Measurements from ENCODE around the gene PPFIA4. TPM values are rescaled to one million over a fixed set of nuclear protein-coding genes. Genes with fewer than 3 reads are reported as not detected.

The PPFIA4 gene
- total RNA-seq, 1 experiment from 2014 or later = 0.08 TPM

DNA sequence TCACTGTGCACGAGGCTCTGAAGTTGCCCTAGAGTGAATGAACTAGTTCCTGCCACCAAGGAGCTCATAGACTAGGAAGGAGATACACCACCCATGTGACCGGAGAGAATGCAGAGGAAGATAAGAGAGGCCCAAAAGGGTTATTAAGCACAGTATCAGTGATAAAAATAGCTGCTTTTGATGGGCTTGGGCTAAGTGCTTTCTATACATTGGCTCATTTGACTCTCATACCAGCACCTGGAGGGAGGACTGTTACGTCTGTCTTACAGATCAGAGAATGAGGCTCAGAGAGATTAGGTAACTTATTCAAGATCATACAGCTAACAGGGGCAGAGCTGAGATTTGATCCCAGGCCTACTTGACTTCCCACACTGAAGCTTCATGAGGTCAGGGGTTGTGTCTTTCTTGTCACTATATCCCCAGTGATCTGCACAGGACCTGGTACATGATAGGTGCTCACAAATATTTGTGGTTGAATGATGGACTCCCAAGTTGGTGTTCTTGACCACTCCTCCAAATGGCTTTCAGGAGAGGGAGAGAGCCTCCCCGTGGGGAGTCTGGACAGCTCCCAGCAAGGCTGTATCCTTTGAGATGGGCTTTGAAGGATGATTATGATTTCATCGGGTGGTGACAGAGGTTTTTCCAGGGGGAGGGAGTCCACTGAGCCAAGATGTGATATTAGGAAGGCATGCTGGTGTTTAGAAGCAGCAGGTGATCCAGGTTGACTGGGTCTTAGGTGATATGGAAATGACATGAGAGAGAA, 14.4 kb downstream of the PPFIA4 start:
- DNase-seq (ENCODE audit: low spot score) = no peak

DNA sequence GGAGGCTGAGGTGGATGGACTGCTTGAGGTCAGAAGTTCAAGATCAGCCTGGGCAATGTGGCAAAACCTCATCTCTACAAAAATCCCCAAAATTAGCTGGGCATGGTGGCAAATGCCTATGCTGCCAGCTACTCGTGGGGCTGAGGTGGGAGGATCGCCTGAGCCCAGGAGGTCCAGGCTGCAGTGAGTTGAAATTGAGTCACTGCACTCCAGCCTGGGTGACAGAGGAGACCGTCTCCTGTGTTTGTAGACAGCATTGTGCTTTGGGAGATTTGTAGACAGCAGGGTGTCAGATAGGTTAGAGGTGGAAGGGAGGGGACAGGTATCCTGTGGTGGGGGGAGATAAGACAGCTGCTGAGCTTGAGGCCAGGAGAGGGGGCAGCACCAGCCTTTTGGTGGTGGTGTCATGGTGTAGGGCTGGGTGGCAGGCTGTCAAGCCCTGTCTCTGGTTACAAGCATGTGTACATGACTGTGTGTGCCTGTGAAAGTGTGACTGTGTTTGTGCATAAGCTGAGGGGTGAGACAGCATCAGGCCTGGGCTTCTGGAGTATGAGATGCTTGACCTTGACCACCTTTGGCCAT, 15.2 kb downstream of the PPFIA4 start:
- DNase-seq (ENCODE audit: low spot score) = no peak

DNA sequence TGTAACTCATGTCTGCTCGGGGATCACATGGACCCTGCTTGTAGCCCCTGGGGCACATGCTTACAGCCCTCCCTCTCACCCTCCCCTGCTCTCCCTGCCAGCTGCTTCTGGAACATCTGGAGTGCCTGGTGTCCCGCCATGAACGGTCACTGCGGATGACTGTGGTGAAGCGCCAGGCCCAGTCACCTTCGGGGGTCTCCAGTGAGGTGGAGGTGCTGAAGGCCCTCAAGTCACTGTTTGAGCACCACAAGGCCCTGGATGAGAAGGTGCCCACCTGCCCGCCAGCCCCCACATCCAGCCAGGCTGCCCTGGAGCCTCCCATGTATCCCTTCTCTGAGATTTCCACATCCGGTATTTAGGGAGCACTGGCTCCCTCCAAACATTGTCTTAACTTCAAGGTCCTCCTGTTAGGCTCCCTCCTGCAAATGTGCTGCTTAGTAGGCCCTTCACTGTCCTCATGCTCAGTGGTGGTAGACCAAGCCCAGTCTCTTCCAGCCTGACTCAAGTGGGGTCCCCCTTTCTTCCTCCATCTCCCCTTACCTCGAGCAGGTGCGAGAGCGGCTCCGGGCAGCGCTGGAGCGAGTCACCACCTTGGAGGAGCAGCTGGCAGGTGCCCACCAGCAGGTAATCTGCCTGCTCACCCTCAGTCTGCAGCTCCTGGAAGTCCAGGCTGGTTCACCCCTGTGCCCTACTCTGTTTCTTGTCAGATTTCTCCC, 17.7 kb downstream of the PPFIA4 start:
- no peak for DNase-seq (ENCODE audit: low spot score)

DNA sequence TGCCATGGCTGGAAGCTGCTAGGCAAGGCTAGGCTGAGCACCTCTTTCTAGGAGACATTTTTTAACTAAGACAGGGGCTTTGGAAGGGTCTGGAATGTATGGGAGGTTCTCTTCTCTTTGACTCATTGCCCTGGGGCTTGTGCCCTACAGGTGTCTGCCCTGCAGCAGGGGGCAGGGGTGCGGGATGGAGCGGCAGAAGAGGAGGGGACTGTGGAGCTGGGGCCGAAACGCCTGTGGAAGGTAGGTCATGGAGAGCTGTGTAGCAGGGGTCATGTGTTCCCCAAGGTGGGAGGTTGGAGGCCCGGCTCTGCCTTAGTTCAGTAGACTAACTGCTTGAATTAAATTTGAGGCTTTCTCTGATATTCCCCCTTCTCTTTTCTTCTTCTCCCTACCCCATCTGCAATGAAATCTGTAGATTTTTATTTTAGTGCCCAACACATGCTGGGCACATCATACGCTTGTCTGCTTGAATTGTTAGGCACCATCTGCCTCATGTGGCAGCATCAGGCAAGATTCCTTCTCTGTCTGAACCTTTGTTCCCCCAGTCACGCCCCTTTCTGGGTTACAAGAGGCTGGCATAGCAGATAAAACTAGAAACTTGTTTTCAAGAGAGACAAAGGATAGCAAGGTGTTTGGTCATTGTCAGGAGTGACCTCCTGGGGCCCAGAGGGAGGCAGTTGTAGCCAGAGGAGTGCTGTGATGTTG, 18.4 kb downstream of the PPFIA4 start:
- no peak for DNase-seq (ENCODE audit: low spot score)

DNA sequence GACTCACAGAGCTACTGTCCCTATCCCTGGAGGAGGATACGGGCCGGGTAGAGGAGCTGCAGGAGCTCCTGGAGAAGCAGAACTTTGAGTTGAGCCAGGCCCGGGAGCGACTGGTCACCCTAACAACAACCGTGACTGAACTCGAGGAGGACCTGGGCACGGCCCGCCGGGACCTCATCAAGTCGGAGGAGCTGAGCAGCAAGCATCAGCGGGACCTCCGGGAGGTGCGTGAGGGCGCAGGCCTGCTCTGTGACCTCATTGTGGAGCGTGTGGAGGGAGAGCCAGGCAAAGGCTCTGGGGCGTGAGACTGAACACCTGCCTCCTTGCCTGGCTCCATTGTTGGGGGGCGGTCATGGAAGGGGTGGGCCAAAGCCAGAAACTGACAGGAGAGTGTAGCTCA, 19.0 kb downstream of the PPFIA4 start:
- DNase-seq (ENCODE audit: low spot score) = no peak

DNA sequence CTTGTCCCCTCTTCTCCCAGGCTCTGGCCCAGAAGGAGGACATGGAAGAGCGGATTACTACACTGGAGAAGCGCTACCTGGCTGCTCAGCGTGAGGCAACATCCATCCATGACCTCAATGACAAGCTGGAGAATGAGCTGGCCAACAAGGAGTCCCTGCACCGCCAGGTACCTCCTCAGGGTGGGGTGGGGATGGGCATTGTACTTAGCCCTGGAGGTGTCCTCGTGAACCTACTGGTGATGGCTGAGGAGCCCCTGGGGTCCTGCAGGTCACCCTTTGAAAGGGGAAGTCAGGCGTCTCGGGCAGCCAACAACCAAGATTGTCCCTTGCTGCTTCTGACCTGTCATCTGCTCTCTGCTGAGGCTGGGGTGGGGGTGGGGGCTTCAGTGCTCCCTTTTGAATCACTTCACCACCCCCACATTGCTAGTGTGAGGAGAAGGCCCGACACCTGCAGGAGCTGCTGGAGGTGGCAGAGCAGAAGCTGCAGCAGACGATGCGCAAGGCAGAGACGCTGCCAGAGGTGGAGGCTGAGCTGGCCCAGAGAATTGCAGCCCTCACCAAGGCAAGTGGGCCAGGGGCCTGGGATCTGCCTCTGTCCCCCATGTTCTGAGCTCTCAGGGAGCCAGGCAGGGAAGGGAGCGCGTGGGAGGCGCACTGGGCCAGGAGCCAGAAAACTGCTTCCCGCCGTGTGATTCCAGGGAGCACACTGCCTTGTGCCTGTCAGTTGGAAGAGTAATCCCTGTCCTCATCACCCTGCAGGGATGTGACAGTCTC, 19.7 kb downstream of the PPFIA4 start:
- no peak for DNase-seq (ENCODE audit: low spot score)

DNA sequence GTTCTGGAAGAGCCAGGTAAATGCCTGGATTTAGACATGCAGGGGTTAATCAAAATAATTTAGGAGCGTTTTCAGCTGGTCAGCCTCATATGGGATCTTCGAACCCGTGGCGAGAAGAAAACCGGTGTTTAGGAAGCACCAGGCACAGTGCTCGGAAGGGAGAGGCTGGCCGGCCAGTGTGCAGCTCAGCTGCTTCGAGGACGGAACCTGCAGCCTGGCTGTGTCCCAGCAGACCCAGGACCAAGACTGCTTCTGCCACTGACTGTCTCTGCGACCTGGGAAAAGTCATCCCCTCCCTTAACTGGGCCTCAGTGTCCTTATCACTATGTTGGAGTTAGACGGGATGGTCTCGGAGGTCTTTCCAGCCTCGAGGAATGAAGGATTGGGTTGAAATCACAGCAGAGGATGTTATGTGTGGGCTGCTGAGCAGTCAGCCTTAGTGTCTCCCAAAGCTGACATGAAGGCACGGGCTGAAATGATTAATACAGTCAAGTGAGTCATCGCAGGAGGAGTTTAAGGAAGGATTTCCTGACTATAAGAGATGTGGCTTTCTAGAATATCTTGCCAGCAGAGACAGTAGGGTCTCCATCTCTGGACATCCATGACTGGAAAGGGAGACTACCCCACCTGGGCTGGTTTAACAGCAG, 20.8 kb downstream of the PPFIA4 start:
- no peak for DNase-seq (ENCODE audit: low spot score)

DNA sequence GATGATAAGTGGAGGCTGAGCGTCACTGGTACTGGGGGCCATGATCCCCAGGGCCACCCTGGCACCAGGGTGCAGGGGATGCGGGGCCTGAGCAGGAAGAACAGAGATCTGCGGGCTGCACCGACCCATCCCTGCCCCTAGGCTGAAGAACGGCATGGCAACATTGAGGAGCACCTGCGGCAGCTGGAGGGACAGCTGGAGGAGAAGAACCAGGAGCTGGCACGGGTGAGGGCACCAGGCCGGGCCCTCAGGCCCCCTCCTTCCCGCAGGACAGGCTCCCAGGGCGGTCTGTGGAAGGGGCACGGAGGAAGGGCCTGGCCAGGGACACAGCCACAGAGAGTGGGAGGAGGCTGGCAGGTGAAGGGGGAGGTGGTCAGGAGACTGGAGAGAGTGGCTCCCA, 21.8 kb downstream of the PPFIA4 start:
- DNase-seq (ENCODE audit: low spot score) = no peak

DNA sequence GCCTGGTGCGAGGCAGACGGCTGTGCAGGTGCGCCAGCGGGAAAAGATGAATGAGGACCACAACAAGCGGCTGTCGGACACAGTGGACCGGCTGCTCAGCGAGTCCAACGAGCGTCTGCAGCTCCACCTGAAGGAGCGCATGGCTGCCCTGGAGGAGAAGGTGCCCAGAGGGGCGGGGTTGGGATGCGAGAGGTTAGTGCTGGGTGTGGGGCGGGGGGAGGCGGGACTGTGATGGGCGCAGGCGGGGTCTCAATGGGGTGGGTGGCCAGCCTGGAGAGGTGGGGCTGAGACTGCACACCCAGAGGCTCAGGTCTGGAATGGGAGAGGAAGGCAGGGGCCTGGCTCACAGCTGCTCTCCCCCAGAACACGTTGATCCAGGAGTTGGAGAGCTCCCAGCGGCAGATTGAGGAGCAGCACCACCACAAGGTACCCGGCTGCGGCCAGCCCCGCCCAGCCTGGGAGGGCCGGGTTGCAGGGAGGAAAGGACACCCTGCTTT, 22.3 kb downstream of the PPFIA4 start:
- DNase-seq (ENCODE audit: low spot score) = peak; percentile 39

DNA sequence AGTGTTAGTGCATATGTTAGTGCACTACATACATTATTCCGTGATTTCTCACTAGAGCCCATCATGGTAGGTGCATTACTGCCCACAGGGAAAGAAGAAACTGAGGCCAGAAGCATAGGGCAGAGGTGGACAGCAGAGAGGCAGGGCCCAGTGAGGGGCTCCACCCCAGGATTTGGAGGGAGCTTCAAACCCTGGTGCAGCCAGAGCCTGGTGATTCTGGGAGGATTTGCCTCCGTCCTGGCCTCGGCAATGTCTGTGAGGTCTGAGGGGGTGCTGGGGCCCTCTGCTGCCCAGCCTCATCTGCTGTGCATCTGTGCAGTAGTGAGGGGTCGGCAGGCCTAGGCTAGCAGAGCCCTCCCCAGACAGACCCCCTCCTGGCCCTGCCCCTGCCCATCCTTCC, 22.8 kb downstream of the PPFIA4 start:
- DNase-seq (ENCODE audit: low spot score) = no peak

DNA sequence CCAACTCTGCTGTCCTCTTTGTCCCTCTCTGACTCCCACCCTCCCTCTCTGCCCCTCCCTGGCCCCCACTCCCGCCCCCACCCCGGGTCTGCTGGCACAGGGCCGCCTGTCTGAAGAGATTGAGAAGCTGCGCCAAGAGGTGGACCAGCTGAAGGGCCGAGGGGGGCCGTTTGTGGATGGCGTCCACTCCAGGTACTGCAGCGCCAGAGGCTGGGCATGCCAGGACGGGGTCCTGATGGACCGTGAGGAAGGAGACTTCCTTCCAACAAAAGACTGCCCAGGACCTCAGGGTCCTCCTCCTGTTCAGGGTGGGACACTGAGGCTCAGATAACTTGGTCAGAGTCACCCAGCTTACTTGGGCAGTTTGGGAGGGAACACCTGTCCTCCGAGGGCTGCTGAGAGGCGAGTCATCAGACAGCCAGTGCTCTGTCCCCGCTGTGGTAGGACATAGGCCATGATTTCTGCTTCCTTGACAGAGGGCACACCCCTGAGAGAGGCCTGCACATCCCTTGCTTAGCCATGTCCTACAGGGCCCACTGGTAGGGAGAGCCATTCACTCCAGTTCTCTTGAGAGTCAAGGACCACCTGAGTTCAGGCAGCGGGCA, 23.4 kb downstream of the PPFIA4 start:
- DNase-seq (ENCODE audit: low spot score) = no peak

DNA sequence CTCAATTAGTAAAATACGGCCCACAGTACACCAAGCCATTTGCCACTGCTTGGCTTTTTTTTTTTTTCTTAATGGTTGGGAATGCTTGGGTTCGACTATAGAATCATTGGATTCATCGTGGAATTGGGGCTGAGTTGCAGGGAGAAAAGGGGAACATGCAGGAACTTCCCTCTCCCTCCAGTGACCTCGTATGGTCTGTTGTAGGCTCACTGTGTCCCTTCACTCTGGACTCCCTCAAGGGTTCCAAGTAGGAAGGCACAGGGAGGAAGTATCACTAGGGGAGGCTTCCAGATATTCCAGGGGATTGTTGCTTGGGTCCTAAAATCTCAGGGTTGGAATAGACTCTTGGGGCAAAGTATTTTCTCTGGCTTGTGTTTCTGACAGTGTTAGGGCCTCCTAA, 24.5 kb downstream of the PPFIA4 start:
- no peak for DNase-seq (ENCODE audit: low spot score)

DNA sequence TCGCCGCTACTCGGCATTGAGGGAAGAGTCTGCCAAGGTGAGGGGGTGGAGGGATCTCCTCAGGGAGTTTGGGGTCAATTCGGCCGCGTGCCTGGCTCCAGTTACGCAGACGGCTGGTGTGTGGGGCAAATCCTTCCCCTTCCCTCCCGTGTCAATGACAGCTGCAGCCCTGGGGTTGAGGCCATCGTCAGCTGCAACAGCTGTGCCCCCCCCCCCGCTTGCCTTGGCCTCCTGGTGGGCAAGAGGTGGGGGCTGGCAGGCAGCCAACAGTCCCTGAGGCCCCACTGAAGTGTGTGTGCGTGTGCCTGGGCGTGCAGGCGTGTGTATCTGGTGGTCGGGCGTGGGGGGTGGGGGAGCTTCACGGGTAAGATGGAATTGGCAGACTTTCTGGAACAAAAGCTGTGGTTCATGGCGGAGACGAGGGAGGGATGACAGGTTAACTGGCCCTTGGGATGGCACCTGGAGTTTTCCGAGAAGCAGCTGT, 25.6 kb downstream of the PPFIA4 start:
- DNase-seq (ENCODE audit: low spot score) = no peak

DNA sequence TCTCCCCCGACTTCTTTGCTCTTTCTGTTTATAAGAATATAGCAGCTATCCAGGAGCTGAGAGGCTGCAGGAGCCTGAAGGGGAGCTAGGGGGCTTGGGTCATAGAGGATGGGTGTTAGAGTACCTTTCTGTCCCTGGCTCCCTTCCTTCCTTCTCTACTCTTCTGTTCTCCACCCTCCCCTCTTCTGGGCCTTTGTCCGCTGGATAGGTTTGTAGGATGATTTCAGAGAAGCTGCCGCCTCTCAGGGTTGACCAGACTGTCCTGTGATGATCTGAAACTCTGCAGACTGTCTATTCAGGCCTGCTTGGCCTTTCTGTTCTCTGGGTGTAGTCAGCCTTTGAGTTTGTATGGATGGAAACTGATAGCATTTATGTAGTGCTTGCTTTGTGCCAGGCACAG, 26.3 kb downstream of the PPFIA4 start:
- DNase-seq (ENCODE audit: low spot score) = no peak

DNA sequence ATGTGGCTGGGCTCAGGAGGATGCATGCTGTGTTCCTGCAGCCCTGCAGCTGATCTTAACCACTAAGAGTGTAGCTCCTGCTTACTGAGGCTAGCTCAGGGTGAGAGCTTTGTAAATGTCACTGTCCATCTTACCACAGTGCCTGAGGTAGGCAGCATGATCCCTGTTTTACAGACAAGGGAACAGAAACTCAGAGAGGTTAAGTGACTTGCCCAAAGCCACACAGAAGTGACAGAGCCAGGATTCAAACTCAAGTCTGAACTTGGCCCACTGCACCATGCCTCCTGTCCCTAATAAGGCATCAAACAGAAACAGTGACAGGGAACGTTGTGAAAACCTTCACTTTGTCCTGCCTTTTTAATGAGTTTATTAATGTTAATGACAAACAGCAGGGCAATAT, 27.9 kb downstream of the PPFIA4 start:
- DNase-seq (ENCODE audit: low spot score) = no peak

DNA sequence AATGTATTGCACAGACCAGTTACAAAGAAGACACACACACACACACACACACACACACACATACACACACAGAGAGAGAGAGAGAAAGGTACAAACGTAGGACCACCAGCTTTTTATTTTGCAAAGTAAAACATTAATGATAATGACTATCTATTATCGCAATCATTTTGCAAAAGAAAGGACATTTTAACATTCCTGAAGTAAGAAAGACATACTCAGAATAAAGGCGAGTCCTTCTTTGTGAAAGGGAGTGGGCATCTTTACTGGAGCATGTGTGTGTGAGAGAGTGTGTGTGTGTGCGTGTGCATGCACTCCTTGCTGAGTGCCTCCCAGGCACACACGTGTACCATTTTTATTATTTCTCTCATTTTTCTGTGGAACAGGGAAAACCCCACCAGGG, 28.4 kb downstream of the PPFIA4 start:
- DNase-seq (ENCODE audit: low spot score) = no peak

DNA sequence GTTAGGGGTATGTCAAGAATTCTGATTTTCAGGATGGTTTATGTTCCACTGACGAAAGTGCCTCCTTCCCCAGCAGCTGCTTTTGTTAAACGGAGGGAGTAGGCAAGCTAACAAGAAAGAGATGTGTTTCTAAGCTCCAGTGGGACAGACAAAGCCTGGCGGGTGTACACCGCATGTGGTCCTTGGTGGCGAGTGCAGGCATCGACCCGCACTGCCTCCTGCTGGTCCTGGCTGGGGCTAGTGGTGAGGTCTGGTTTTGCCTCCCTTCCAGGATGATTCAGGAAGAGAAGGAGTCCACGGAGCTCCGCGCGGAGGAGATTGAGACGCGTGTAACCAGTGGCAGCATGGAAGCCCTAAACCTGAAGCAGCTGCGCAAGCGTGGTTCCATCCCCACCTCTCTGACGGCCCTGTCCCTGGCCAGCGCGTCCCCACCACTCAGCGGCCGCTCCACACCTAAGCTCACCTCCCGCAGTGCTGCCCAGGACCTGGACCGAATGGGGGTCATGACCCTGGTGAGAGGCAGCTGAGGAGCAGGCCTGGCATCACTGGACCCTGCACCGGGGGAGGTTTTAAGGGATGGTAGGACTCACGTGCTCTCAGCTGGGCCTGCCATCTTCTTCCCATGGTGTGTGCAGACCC, 29.0 kb downstream of the PPFIA4 start:
- DNase-seq (ENCODE audit: low spot score) = no peak

DNA sequence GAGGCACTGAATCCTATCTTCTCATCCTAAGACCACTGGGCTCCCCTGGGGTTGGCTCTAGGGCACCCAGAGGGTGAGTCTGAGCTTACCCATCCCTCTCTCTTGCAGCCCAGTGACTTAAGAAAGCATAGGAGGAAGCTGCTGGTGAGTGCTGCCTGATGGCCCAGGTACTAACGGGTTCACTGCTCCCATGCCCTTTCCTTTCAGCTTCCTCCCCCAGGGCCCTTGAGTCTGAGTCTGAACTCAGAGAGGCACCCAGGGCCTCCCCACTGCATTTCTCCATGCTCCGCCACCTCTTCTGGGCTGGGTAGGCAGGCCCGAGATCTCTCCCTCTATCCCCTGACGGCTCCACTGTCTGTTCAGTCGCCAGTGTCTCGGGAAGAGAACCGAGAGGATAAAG, 29.7 kb downstream of the PPFIA4 start:
- DNase-seq (ENCODE audit: low spot score) = no peak

DNA sequence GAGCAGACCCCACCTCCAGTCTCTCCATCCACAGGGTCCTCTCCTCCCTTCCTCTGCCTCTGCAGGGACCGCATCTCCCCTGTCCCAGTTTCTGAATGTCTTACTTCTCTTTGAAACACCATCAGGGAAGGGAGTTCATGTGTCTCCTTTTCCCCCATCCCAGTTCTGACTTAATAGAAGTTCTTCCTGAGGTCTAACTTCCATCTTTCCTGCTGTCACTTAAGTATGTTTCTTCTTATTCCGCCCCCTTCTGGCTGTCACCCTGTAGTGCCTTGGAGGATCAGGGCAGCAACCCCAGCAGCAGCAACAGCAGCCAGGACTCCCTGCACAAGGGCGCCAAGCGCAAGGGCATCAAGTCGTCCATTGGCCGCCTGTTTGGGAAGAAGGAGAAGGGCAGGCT, 30.2 kb downstream of the PPFIA4 start:
- DNase-seq (ENCODE audit: low spot score) = no peak
